ENCODE data around the gene MB. TPM values are rescaled to one million over a fixed set of nuclear protein-coding genes. Genes with fewer than 3 reads are reported as not detected.

Gene MB
- total RNA-seq, 1 experiment from 2014 or later: 6.3 TPM

GRCh38 chr22:35587896-35588295 lies 29.2 kb downstream of the MB start:
- peaks cover 45% of the 10 kb centered on the region for H3K4me1 ChIP-seq
- no peaks in the 10 kb centered on the region for H3K9me3 ChIP-seq (replicated peaks)
- no peaks in the 10 kb centered on the region for H3K27me3 ChIP-seq
- DNase-seq: no peak
- no peak overlapping the region for H3K4me3 ChIP-seq
- no peaks in the 10 kb centered on the region for H3K36me3 ChIP-seq
- no peak overlapping the region for H3K27ac ChIP-seq

DNA sequence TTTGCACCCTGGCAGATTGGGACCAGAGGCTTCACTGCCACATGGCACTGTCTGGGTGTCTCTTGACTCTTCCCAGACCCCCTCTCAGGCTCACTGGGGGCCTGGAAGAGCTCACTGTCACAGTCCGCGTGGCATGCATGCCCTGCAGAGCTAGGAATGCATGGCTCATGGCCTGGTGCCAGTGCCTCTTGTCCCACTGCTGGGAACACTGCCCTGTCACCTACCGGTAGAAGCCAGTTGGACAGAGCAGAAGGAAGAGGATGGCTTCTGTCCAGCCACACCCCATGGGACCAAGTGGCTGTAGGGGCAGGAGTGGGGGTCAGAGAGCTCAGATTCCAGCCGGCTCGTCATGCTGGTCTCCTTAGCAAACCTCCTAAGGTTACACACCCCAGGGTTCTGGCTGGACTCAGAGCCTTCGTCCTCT lies 29.7 kb downstream of the MB start:
- H3K4me3 ChIP-seq: no peak overlapping the region
- H3K36me3 ChIP-seq: no peaks in the 10 kb centered on the region
- H3K27me3 ChIP-seq: no peaks in the 10 kb centered on the region
- no peaks in the 10 kb centered on the region for H3K9me3 ChIP-seq (replicated peaks)
- peaks cover 41% of the 10 kb centered on the region for H3K4me1 ChIP-seq
- DNase-seq: no peak
- no peak overlapping the region for H3K27ac ChIP-seq

- peaks cover 34% of the 10 kb centered on the region for H3K4me1 ChIP-seq
Observed at GRCh38 chr22:35586771-35587170, 30.4 kb downstream of the MB start.

GRCh38 chr22:35582861-35583670 lies 34.1 kb downstream of the MB start:
- DNase-seq: peak; percentile 55 to 79
- Histone ChIP-seq H3K27ac (no peak overlapping the region), H3K4me1 (no peaks in the 10 kb centered on the region; the same call in 1 of the 2 replicates), H3K36me3 (no peaks in the 10 kb centered on the region), H3K27me3 (no peaks in the 10 kb centered on the region), H3K4me3 (no peak overlapping the region), H3K9me3 (replicated peaks) (no peaks in the 10 kb centered on the region)

More at GRCh38 chr22:35586771-35587170, 30.4 kb downstream of the MB start:
- H3K4me3 ChIP-seq: no peak overlapping the region
- no peaks in the 10 kb centered on the region for H3K9me3 ChIP-seq (replicated peaks)
- no peak for DNase-seq
- H3K36me3 ChIP-seq: no peaks in the 10 kb centered on the region
- no peak overlapping the region for H3K27ac ChIP-seq
- no peaks in the 10 kb centered on the region for H3K27me3 ChIP-seq

- Histone ChIP-seq H3K9me3 (replicated peaks) (no peaks in the 10 kb centered on the region), H3K27ac (no peak overlapping the region), H3K4me3 (no peak overlapping the region), H3K27me3 (no peaks in the 10 kb centered on the region), H3K36me3 (no peaks in the 10 kb centered on the region), H3K4me1 (no peaks in the 10 kb centered on the region; the same call in 1 of the 2 replicates)
- DNase-seq: no peak
Observed at GRCh38 chr22:35582218-35582860, 34.8 kb downstream of the MB start.

GRCh38 chr22:35581023-35581413 lies 36.1 kb downstream of the MB start:
- H3K9me3 ChIP-seq (replicated peaks): no peaks in the 10 kb centered on the region
- H3K27ac ChIP-seq: no peak overlapping the region
- H3K27me3 ChIP-seq: no peaks in the 10 kb centered on the region
- H3K36me3 ChIP-seq: no peaks in the 10 kb centered on the region
- DNase-seq: no peak
- H3K4me3 ChIP-seq: no peak overlapping the region
- no peaks in the 10 kb centered on the region; the same call in 1 of the 2 replicates for H3K4me1 ChIP-seq

DNA sequence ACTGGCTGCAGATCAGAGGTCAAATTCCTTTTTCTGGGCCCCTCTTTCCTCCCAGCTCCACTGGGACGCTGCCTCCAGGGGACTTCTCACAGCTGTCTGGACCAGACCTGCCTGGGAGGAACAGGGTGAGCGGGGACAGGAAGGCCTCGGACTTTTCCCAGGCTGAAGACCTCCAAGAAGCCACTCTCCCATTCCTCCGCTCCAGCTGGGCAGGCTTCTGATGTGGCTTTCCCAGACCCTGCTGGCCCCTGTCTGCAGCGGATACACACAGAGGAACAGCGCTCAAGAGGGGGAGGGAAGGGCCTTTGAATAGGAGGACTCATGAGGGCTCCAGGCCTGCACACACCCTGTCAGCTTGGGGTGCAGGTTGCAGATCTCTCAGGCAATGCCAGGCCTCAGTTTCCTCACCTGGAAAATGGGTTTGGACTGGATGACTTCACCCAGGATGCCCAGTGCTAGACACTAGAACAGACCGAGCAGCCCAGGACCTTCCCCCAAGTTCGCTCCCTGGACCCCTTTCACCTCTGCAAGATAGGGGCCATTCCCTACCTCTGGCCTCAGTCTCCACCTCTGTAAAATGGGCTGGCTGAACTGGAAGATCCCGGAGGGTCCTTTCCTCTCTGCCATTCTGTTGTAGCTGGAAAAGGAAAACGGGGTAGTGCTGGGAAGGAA lies 36.6 kb downstream of the MB start:
- Histone ChIP-seq H3K4me3 (no peak overlapping the region), H3K27ac (no peak overlapping the region), H3K27me3 (no peaks in the 10 kb centered on the region), H3K9me3 (replicated peaks) (no peaks in the 10 kb centered on the region), H3K4me1 (no peaks in the 10 kb centered on the region; the same call in 1 of the 2 replicates), H3K36me3 (no peaks in the 10 kb centered on the region)
- peak; percentile 61 to 66 for DNase-seq

DNA sequence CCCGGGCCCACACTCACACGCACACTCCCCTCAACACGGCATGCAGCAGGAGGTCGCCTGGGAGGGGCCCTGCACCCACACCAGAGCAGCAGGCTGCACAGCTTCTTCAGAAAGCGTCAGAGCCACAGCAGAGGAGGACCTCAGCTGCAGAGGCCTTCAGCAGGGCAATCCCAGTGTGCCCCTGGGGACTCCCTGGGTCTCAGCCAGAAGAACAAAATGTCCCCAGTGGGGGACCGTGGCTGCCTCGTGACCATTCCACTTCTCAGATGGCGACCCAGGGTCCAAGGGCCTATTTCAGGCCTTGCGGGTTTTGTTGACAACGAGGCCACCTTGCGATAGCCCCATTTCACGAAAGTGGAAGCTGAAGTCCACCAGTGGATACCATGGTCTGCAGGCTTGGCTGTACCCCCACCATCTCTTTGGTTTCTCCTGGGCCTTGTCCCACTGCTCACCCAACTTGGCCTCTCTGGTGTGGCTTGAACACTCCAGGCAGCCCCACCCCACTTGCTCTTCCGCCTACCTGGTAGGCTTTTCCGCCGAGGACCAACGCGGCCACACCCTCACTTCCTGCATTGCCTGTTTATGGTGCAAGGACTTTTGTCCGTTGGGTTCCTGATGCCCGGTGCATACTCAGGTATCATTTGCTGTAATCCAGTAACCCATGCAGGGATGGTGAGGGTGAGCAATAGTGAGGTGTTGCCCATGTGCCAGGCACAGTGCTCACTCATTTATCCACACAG lies 38.1 kb downstream of the MB start:
- no peaks in the 10 kb centered on the region for H3K27me3 ChIP-seq
- no peak overlapping the region for H3K4me3 ChIP-seq
- no peaks in the 10 kb centered on the region; the same call in 1 of the 2 replicates for H3K4me1 ChIP-seq
- no peak for DNase-seq
- no peaks in the 10 kb centered on the region for H3K36me3 ChIP-seq
- no peak overlapping the region for H3K27ac ChIP-seq
- H3K9me3 ChIP-seq (replicated peaks): no peaks in the 10 kb centered on the region

DNA sequence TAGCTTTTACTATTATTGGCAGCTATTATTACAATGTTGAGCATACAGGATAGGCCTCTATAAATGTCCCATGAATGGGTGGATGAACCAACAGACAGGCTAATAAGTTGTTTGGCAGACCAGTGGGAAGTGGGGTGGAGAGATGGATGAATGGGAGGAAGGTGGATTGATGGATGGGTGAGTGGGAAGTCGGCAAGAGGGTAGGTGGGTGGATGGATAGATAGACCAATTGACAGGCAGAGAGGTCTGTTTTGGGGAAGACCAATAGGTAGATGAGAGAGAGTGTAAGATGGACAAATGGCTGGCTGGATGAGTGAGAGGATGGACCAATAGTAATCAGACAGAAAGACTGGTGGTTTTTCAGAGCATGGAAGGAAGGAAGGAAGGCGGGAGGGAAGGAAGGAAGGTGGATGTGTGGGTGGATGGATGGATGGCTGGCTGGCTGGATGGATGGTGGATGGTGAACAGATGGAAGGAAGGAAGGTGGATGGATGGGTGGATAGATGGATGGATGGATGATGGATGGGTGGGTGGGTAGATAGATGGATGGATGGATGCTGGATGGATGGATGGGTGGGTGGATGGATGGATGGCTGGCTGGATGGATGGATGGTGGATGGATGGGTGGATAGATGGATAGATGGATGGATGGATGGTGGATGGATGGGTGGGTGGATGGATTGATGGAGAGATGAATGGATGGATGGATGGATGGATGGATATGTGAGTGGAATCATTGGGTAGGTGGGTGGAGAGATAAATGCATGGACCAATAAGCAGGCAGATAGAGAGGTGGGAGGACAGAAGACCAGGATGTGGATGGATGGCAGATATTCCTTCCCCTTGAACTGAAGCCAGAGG lies 39.1 kb downstream of the MB start:
- H3K4me3 ChIP-seq: no peak overlapping the region
- no peaks in the 10 kb centered on the region; the same call in 1 of the 2 replicates for H3K4me1 ChIP-seq
- H3K27ac ChIP-seq: no peak overlapping the region
- H3K9me3 ChIP-seq (replicated peaks): no peaks in the 10 kb centered on the region
- no peak for DNase-seq
- no peaks in the 10 kb centered on the region for H3K36me3 ChIP-seq
- no peaks in the 10 kb centered on the region for H3K27me3 ChIP-seq

- Histone ChIP-seq H3K36me3 (no peaks in the 10 kb centered on the region), H3K4me1 (no peaks in the 10 kb centered on the region; the same call in 1 of the 2 replicates), H3K4me3 (no peak overlapping the region), H3K27me3 (no peaks in the 10 kb centered on the region), H3K27ac (no peak overlapping the region), H3K9me3 (replicated peaks) (no peaks in the 10 kb centered on the region)
- no peak for DNase-seq
Observed at GRCh38 chr22:35576671-35577070, 40.5 kb downstream of the MB start.

DNA sequence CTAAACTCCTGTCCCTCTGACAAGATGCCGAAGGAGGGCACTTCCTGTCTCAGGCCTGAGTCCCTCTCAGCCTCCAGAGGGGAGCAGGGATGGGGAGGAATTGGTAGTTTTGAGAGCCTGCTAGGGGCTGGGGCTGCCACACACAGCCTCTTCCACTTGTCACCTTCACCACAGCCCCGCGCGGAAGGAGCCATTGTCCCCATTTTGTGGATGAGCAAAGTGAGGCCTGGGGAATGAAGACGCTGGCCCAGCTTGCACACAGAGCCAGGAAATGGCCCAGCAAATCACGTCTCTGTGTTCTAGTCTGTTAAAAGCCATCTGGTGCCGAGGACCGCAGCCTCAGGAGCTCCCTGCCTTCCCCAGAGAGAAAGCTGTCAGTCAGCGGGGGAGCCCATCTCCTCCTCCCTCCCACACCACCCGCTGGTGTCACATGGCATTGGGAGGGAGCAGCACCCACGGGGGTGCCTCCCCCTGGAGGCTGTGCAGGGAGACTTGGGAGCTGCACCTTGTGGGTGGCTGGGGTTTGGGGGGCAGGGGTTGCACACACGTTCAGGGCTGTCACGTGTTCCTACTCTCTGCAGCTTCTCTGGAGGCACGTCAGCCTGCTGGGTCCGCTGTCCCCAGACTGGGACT lies 41.9 kb downstream of the MB start:
- Histone ChIP-seq H3K9me3 (replicated peaks) (no peaks in the 10 kb centered on the region), H3K4me3 (no peak overlapping the region), H3K36me3 (no peaks in the 10 kb centered on the region), H3K27me3 (no peaks in the 10 kb centered on the region), H3K4me1 (no peaks in the 10 kb centered on the region; the same call in 1 of the 2 replicates), H3K27ac (no peak overlapping the region)
- no peak for DNase-seq

DNA sequence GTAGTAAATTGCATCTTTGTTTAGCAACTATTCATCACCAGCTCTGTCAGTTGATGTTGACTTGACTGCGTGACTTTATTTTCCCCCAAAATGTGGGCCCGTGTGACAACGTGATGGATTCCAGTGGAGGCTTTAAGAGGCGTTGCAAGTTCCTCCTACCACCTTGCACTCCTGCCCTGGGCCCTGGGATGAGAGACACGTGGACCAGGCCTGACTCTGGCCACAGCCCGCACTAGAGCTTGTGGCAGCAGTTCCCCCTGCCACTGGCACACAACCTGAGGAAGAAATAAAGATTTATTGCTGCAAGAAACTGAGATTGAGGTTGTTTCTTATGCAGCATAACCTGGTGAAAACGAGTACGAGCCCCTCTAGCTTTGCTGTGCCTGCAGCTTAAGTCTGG lies 44.6 kb downstream of the MB start:
- DNase-seq: no peak
- Histone ChIP-seq H3K4me3 (no peak overlapping the region), H3K4me1 (no peaks in the 10 kb centered on the region), H3K9me3 (replicated peaks) (no peaks in the 10 kb centered on the region), H3K27me3 (0 out of 2 replicates have a peak, but pooled peaks cover 3% of the 10 kb centered on the region), H3K36me3 (no peaks in the 10 kb centered on the region), H3K27ac (no peak overlapping the region)

DNA sequence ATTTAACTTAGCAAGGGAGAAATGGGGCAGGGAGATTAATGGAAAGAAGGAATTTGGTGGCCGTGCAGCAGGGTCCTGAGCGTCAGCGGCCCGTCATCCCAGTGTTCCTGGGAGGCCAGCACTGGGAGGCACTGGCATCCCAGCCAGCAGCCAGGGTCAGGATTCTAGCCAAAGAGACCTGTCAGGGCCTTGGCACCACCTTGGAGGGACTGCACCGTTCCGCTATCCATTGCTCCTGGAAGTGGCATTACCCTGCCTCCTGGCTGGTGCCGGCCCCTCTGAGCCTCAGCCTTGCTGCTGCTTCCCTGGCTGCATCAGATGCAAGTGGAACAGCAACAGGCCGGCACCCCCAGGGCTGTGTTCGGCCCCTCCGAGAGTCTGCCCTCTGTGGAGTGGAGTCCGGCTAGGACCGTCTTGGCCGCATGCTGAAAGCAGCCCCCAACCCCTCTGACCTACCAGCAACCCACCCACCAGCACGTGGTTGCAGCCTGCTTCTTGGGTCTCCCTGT lies 46.4 kb downstream of the MB start:
- DNase-seq: no peak
- no peaks in the 10 kb centered on the region for H3K4me1 ChIP-seq
- H3K4me3 ChIP-seq: no peak overlapping the region
- H3K27me3 ChIP-seq: 0 out of 2 replicates have a peak, but pooled peaks cover 4% of the 10 kb centered on the region
- no peaks in the 10 kb centered on the region for H3K36me3 ChIP-seq
- no peaks in the 10 kb centered on the region for H3K9me3 ChIP-seq (replicated peaks)
- H3K27ac ChIP-seq: no peak overlapping the region
